Osteocyte (in vitro differentiated cells): ENCODE results near the gene KCTD19. TPM values are rescaled to one million over a fixed set of nuclear protein-coding genes. Genes with fewer than 3 reads are reported as not detected.

Experiments
- DNase-seq: peaks from one replicate; pipeline ENCODE4 v3.0.0; 2021; ENCODE audit warnings: mixed read lengths; ENCODE audit not compliant: unreplicated experiment; ENCODE audit errors: extremely low spot score
- H3K27ac Mint-ChIP-seq: one replicate; pipeline ENCODE4 v1.8.0; 2021; ENCODE audit warnings: mild to moderate bottlenecking, mixed read lengths; ENCODE audit not compliant: unreplicated experiment
- H3K27me3 Mint-ChIP-seq: one replicate; pipeline ENCODE4 v1.8.0; 2021; ENCODE audit warnings: mixed read lengths; ENCODE audit not compliant: unreplicated experiment
- H3K36me3 Mint-ChIP-seq: one replicate; pipeline ENCODE4 v1.8.0; 2021; ENCODE audit warnings: mixed read lengths; ENCODE audit not compliant: unreplicated experiment
- H3K4me1 Mint-ChIP-seq: one replicate; pipeline ENCODE4 v1.8.0; 2021; ENCODE audit warnings: mixed read lengths; ENCODE audit not compliant: unreplicated experiment
- H3K4me3 Mint-ChIP-seq: one replicate; pipeline ENCODE4 v1.8.0; 2021; ENCODE audit warnings: mild to moderate bottlenecking, moderate library complexity, mixed read lengths; ENCODE audit not compliant: unreplicated experiment
- H3K9me3 Mint-ChIP-seq: one replicate; pipeline ENCODE4 v1.8.0; 2021; ENCODE audit warnings: mixed read lengths; ENCODE audit not compliant: unreplicated experiment
- CTCF ChIP-seq: fragments of 200-600 bp; sonication (generic); IDR thresholded peaks from 2 replicates; pipeline ENCODE4 v1.5.0; 2021; ENCODE audit warnings: antibody characterized with exemption, mild to moderate bottlenecking, moderate library complexity
- total RNA-seq: library from RNA; stranded (reverse); gene quantifications from 2 replicates; pipeline ENCODE4 v1.2.1, GENCODE V29; 2021

KCTD19 gene
- total RNA-seq, 1 donor from 2014 or later = not detected

GRCh38 chr16:67301080-67301782 lies 25.3 kb downstream of the KCTD19 start:
- no peak overlapping the region for H3K4me3 Mint-ChIP-seq
- no peak for TF ChIP-seq CTCF
- no peaks in the 10 kb centered on the region for H3K27me3 Mint-ChIP-seq
- no peaks in the 10 kb centered on the region for H3K36me3 Mint-ChIP-seq
- no peaks in the 10 kb centered on the region for H3K9me3 Mint-ChIP-seq
- no peak for DNase-seq
- H3K4me1 Mint-ChIP-seq = peaks cover 37% of the 10 kb centered on the region
- peak overlapping the region; percentile 85 for H3K27ac Mint-ChIP-seq

- Mint-ChIP-seq H3K4me1 (peaks cover 52% of the 10 kb centered on the region), H3K27ac (no peak overlapping the region), H3K9me3 (no peaks in the 10 kb centered on the region), H3K4me3 (no peak overlapping the region), H3K36me3 (no peaks in the 10 kb centered on the region), H3K27me3 (no peaks in the 10 kb centered on the region)
- DNase-seq = no peak
- no peak for TF ChIP-seq CTCF
These were observed 27.3 kb downstream of the KCTD19 start for GRCh38 chr16:67299269-67299668.

- H3K27me3 Mint-ChIP-seq = peaks cover under 1% of the 10 kb centered on the region
- no peak overlapping the region for H3K4me3 Mint-ChIP-seq
- H3K4me1 Mint-ChIP-seq = peaks cover 48% of the 10 kb centered on the region
- no peak overlapping the region for H3K27ac Mint-ChIP-seq
- DNase-seq = no peak
- no peaks in the 10 kb centered on the region for H3K36me3 Mint-ChIP-seq
- no peaks in the 10 kb centered on the region for H3K9me3 Mint-ChIP-seq
- no peak for TF ChIP-seq CTCF
These were observed 28.3 kb downstream of the KCTD19 start for GRCh38 chr16:67298277-67298676.

- H3K4me1 Mint-ChIP-seq = peaks cover 35% of the 10 kb centered on the region
- H3K27ac Mint-ChIP-seq = peak overlapping the region; percentile 40
- no peaks in the 10 kb centered on the region for H3K36me3 Mint-ChIP-seq
- no peaks in the 10 kb centered on the region for H3K9me3 Mint-ChIP-seq
- no peak for DNase-seq
- peaks cover 4% of the 10 kb centered on the region for H3K27me3 Mint-ChIP-seq
- H3K4me3 Mint-ChIP-seq = no peak overlapping the region
- no peak for TF ChIP-seq CTCF
These were observed 30.1 kb downstream of the KCTD19 start for GRCh38 chr16:67296420-67296819.

GRCh38 chr16:67294938-67295361 lies 31.6 kb downstream of the KCTD19 start:
- Mint-ChIP-seq H3K4me3 (no peak overlapping the region), H3K4me1 (peaks cover 28% of the 10 kb centered on the region), H3K36me3 (no peaks in the 10 kb centered on the region), H3K9me3 (no peaks in the 10 kb centered on the region), H3K27ac (no peak overlapping the region), H3K27me3 (peaks cover 4% of the 10 kb centered on the region)
- no peak for DNase-seq
- TF ChIP-seq CTCF = peak; percentile 18
